ENCODE data around the gene NRG4.

DNA sequence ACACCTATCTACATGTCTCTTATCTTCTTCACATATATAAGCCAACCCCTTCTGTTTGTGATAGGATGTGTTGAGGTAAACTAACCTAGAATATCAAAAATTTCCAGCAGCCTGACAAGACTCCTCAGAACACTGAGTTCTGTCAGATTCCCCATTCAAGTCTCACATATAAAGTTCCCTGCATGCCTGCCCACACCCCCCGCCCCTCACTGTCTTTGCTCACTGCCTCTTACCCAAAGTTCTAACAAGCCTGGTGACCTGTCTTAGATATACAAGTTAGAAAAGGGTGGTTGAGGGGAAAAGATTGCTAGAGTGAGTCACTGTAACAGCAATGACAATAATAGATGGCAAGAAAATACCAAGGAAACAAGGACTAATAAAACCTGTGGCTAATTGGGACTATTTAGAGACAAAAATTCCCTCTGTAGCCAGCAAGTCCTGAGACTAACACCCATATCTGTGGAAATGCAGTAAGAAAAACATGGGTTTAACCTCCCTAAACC, 68.5 kb downstream of the NRG4 start:
- TF ChIP-seq EZH2 (optimal IDR thresholded peaks at IDR 0.05; ENCODE audit: low read depth, low read length) (no peak), EZH2phosphoT487 (IDR thresholded peaks at IDR 0.05; ENCODE audit: low read length) (no peak)
- TF ChIP-seq, protein P1, sequence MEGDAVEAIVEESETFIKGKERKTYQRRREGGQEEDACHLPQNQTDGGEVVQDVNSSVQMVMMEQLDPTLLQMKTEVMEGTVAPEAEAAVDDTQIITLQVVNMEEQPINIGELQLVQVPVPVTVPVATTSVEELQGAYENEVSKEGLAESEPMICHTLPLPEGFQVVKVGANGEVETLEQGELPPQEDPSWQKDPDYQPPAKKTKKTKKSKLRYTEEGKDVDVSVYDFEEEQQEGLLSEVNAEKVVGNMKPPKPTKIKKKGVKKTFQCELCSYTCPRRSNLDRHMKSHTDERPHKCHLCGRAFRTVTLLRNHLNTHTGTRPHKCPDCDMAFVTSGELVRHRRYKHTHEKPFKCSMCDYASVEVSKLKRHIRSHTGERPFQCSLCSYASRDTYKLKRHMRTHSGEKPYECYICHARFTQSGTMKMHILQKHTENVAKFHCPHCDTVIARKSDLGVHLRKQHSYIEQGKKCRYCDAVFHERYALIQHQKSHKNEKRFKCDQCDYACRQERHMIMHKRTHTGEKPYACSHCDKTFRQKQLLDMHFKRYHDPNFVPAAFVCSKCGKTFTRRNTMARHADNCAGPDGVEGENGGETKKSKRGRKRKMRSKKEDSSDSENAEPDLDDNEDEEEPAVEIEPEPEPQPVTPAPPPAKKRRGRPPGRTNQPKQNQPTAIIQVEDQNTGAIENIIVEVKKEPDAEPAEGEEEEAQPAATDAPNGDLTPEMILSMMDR (IDR thresholded peaks at IDR 0.05; ENCODE audit: low read length): no peak
